ENCODE data around the gene TTBK2. TPM values are rescaled to one million over a fixed set of nuclear protein-coding genes. Genes with fewer than 3 reads are reported as not detected.
"Not testable (repeated sequence)": the region's sequence is repeated elsewhere in the genome, so short reads cannot be mapped to it uniquely, and the experiment has no call there.

TTBK2 gene
- total RNA-seq, 2 experiments from 2014 or later: 14.2 to 20.8 TPM

GRCh38 chr15:42775416-42775815 lies 145.2 kb downstream of the TTBK2 start:
- POLR2A ChIA-PET: interaction anchor here (0.6 kb wide), 1 partner anchor 318 kb away, joined by 3 read pairs; no protein-coding TSS in a partner anchor
- no peak for DNase-seq (ENCODE audit: low spot score)
- Histone ChIP-seq H3K4me1 (ENCODE audit: insufficient read depth, low read length, poor library complexity, severe bottlenecking) (no peaks in the 10 kb centered on the region), H4K20me1 (ENCODE audit: insufficient read depth, low read length) (no peaks in the 10 kb centered on the region), H3K4me3 (ENCODE audit: low read depth, low read length, poor library complexity, severe bottlenecking) (no peak overlapping the region), H2AFZ (ENCODE audit: low read length) (no peak overlapping the region), H3K9me2 (ENCODE audit: insufficient read depth, low read length) (no peaks in the 10 kb centered on the region), H3K27ac (ENCODE audit: low read depth, low read length, poor library complexity, severe bottlenecking) (no peak overlapping the region), H3K36me3 (ENCODE audit: insufficient read depth, low read length) (peaks cover 18% of the 10 kb centered on the region; the same call in 1 of the 2 replicates), H3K79me2 (ENCODE audit: insufficient read depth, low read depth, low read length) (no peaks in the 10 kb centered on the region), H3K9me3 (ENCODE audit: low read length) (no peaks in the 10 kb centered on the region), H3K4me2 (ENCODE audit: low read length) (no peak overlapping the region)
- CTCF ChIA-PET (ENCODE audit: unreplicated experiment): no interaction called here
- intact Hi-C loops (cut with micrococcal nuclease; ENCODE audit: unreplicated experiment): no loop called here
- no peak for TF ChIP-seq EZH2phosphoT487 (IDR thresholded peaks at IDR 0.05; ENCODE audit: borderline replicate concordance, low read depth, low read length)
- TF ChIP-seq CTCF (conservative IDR thresholded peaks at IDR 0.05; ENCODE audit: low read length): no peak
- BruUV-seq (replicated peaks): no TSS peak

- no peak for DNase-seq (ENCODE audit: low spot score)
- no peaks in the 10 kb centered on the region for H3K9me3 ChIP-seq (ENCODE audit: low read length)
- no peak overlapping the region for H2AFZ ChIP-seq (ENCODE audit: low read length)
- no peaks in the 10 kb centered on the region for H3K9me2 ChIP-seq (ENCODE audit: insufficient read depth, low read length)
- CTCF ChIA-PET (ENCODE audit: unreplicated experiment): no interaction called here
- peaks cover 18% of the 10 kb centered on the region; the same call in 1 of the 2 replicates for H3K36me3 ChIP-seq (ENCODE audit: insufficient read depth, low read length)
- TF ChIP-seq EZH2phosphoT487 (IDR thresholded peaks at IDR 0.05; ENCODE audit: borderline replicate concordance, low read depth, low read length): no peak
- no peaks in the 10 kb centered on the region for H3K4me1 ChIP-seq (ENCODE audit: insufficient read depth, low read length, poor library complexity, severe bottlenecking)
- H3K4me3 ChIP-seq (ENCODE audit: low read depth, low read length, poor library complexity, severe bottlenecking): no peak overlapping the region
- intact Hi-C loops (cut with micrococcal nuclease; ENCODE audit: unreplicated experiment): no loop called here
- no peaks in the 10 kb centered on the region for H4K20me1 ChIP-seq (ENCODE audit: insufficient read depth, low read length)
- no peak overlapping the region for H3K27ac ChIP-seq (ENCODE audit: low read depth, low read length, poor library complexity, severe bottlenecking)
- BruUV-seq (replicated peaks): no TSS peak
- H3K79me2 ChIP-seq (ENCODE audit: insufficient read depth, low read depth, low read length): no peaks in the 10 kb centered on the region
- no peak overlapping the region for H3K4me2 ChIP-seq (ENCODE audit: low read length)
- POLR2A ChIA-PET: interaction anchor here (0.6 kb wide), 1 partner anchor 63 kb away, joined by 4 read pairs; no protein-coding TSS in a partner anchor
Measured at GRCh38 chr15:42772901-42773300, 147.7 kb downstream of the TTBK2 start.

GRCh38 chr15:42772144-42772543 lies 148.4 kb downstream of the TTBK2 start:
- H2AFZ ChIP-seq (ENCODE audit: low read length): no peak overlapping the region
- ChIA-PET CTCF (ENCODE audit: unreplicated experiment) (no interaction called here), POLR2A (no interaction called here)
- TF ChIP-seq EZH2phosphoT487 (IDR thresholded peaks at IDR 0.05; ENCODE audit: borderline replicate concordance, low read depth, low read length): no peak
- no peak for TF ChIP-seq CTCF (conservative IDR thresholded peaks at IDR 0.05; ENCODE audit: low read length)
- no peaks in the 10 kb centered on the region for H3K79me2 ChIP-seq (ENCODE audit: insufficient read depth, low read depth, low read length)
- DNase-seq (ENCODE audit: low spot score): no peak
- H3K4me3 ChIP-seq (ENCODE audit: low read depth, low read length, poor library complexity, severe bottlenecking): no peak overlapping the region
- BruUV-seq (replicated peaks): no TSS peak
- H4K20me1 ChIP-seq (ENCODE audit: insufficient read depth, low read length): no peaks in the 10 kb centered on the region
- H3K36me3 ChIP-seq (ENCODE audit: insufficient read depth, low read length): peaks cover 18% of the 10 kb centered on the region; the same call in 1 of the 2 replicates
- no peaks in the 10 kb centered on the region for H3K9me2 ChIP-seq (ENCODE audit: insufficient read depth, low read length)
- H3K27ac ChIP-seq (ENCODE audit: low read depth, low read length, poor library complexity, severe bottlenecking): no peak overlapping the region
- H3K4me1 ChIP-seq (ENCODE audit: insufficient read depth, low read length, poor library complexity, severe bottlenecking): no peaks in the 10 kb centered on the region
- H3K9me3 ChIP-seq (ENCODE audit: low read length): no peaks in the 10 kb centered on the region
- intact Hi-C loops (cut with micrococcal nuclease; ENCODE audit: unreplicated experiment): no loop called here
- no peak overlapping the region for H3K4me2 ChIP-seq (ENCODE audit: low read length)

- H3K4me2 ChIP-seq (ENCODE audit: low read length); POLR2A ChIA-PET; H3K9me2 ChIP-seq (ENCODE audit: insufficient read depth, low read length); H3K9me3 ChIP-seq (ENCODE audit: low read length); H2AFZ ChIP-seq (ENCODE audit: low read length); H3K79me2 ChIP-seq (ENCODE audit: insufficient read depth, low read depth, low read length); H3K4me1 ChIP-seq (ENCODE audit: insufficient read depth, low read length, poor library complexity, severe bottlenecking); H3K36me3 ChIP-seq (ENCODE audit: insufficient read depth, low read length); H3K27ac ChIP-seq (ENCODE audit: low read depth, low read length, poor library complexity, severe bottlenecking); H3K4me3 ChIP-seq (ENCODE audit: low read depth, low read length, poor library complexity, severe bottlenecking); DNase-seq (ENCODE audit: low spot score); intact Hi-C loops (cut with micrococcal nuclease; ENCODE audit: unreplicated experiment); BruUV-seq (replicated peaks); H4K20me1 ChIP-seq (ENCODE audit: insufficient read depth, low read length); CTCF ChIA-PET (ENCODE audit: unreplicated experiment): not testable (repeated sequence)
Measured at GRCh38 chr15:42766109-42766508, 154.5 kb downstream of the TTBK2 start.

GRCh38 chr15:42764154-42764731 lies 156.3 kb downstream of the TTBK2 start:
- H3K36me3 ChIP-seq (ENCODE audit: insufficient read depth, low read length); H2AFZ ChIP-seq (ENCODE audit: low read length); BruUV-seq (replicated peaks); H3K27ac ChIP-seq (ENCODE audit: low read depth, low read length, poor library complexity, severe bottlenecking); H3K9me2 ChIP-seq (ENCODE audit: insufficient read depth, low read length); CTCF ChIA-PET (ENCODE audit: unreplicated experiment); intact Hi-C loops (cut with micrococcal nuclease; ENCODE audit: unreplicated experiment); H3K4me2 ChIP-seq (ENCODE audit: low read length); H3K4me3 ChIP-seq (ENCODE audit: low read depth, low read length, poor library complexity, severe bottlenecking); H3K79me2 ChIP-seq (ENCODE audit: insufficient read depth, low read depth, low read length); H3K4me1 ChIP-seq (ENCODE audit: insufficient read depth, low read length, poor library complexity, severe bottlenecking); DNase-seq (ENCODE audit: low spot score); H4K20me1 ChIP-seq (ENCODE audit: insufficient read depth, low read length): not testable (repeated sequence)
- POLR2A ChIA-PET: interaction anchor here (0.6 kb wide), 1 partner anchor 14 kb away, joined by 3 read pairs; no protein-coding TSS in a partner anchor
- H3K9me3 ChIP-seq (ENCODE audit: low read length): peaks cover 16% of the 10 kb centered on the region

Data from OCI-LY7 (cell line).